Ovary (tissue), 9 donors: ENCODE results near the gene GAREM1. TPM values are rescaled to one million over a fixed set of nuclear protein-coding genes. Genes with fewer than 3 reads are reported as not detected.
A peak's percentile ranks its signal among the peaks of the same experiment; 100 is the strongest.

Source experiments
- DNase-seq, 5 donors: peaks; one replicate each; pipeline ENCODE4 v3.0.0-alpha.2; 2019 to 2020
- H3K27ac ChIP-seq, 2 donors: fragments of 200-600 bp; one replicate each; pipeline versions ENCODE4 v1.5.1 to v1.8.0; 2019 to 2022
- H3K27me3 ChIP-seq: fragments of 200-600 bp; one replicate; pipeline ENCODE4 v1.8.0; 2022
- H3K36me3 ChIP-seq: fragments of 200-600 bp; sonication (generic); one replicate; pipeline ENCODE4 v1.5.1; 2019
- H3K4me1 ChIP-seq: one replicate; pipeline ENCODE4 v1.8.1; 2013; ENCODE audit warnings: mild to moderate bottlenecking, moderate library complexity; ENCODE audit not compliant: insufficient read depth
- H3K4me3 ChIP-seq: fragments of 200-600 bp; sonication (generic); one replicate; pipeline ENCODE4 v1.5.1; 2017
- H3K9me3 ChIP-seq, 2 donors: fragments of 200-600 bp in 1 of 2; sonication (generic) in 1 of 2; one replicate each; pipeline versions ENCODE4 v1.5.1 to v1.8.1; 2013 to 2019; ENCODE audit warnings: mild to moderate bottlenecking in 1 of 2, moderate library complexity in 1 of 2
- EP300 ChIP-seq: sonication (generic); formaldehyde crosslinking; IDR thresholded peaks from one replicate; pipeline ENCODE4 v1.6.1; 2017; ENCODE audit warnings: antibody characterized with exemption
- POLR2A ChIP-seq: fragments of 450-650 bp; IDR thresholded peaks from one replicate; pipeline ENCODE4 v1.6.1; 2017; ENCODE audit warnings: antibody characterized with exemption, mild to moderate bottlenecking, moderate library complexity
- WGBS, 3 donors: extraction: QIAGEN DNeasy Blood & Tissue Kit in 1 of 3; methylation state at CpG; one replicate each; pipeline versions ENCODE4 v1.1.5 to v1.1.7; 2013 to 2017; 5-methylcytosine and 5-hydroxymethylcytosine counted together
- intact Hi-C, 4 donors: fragments of 100-400 bp; cut with DNase I; formaldehyde crosslinking; loops; one replicate each; pipeline versions ENCODE4 v1.11.0 to v1.15.1; 2022 to 2023
- polyA plus RNA-seq, 2 donors: library from polyadenylated mRNA; stranded (reverse); fragments of 200-250 nt in 1 of 2; fragments of 350-450 nt in 1 of 2; fragmentation: Illumina TruSeq in 1 of 2; extraction: RNeasy Lipid Tissue Mini Kit (QIAGEN cat#74804) in 1 of 2; gene quantifications; one replicate each; pipeline ENCODE4 v1.2.3, GENCODE V29; 2013 to 2014
- total RNA-seq, 7 donors: library from RNA; depleted of rRNA in 2 of 7; stranded (reverse); fragments of >200 nt in 2 of 7; fragmentation: NEBNext Ultra II Directional in 3 of 7; extraction: Animal tissue kit (Norgen Biotek cat#: 25700) in 3 of 7; gene quantifications; one replicate each; pipeline versions ENCODE4 v1.1.0 to v1.2.4, GENCODE V29; 2016 to 2023
- TF ChIP-seq, protein P1 (sequence below), 3 donors: fragments of 450-650 bp in 2 of 3; fragments of 200-600 bp in 1 of 3; IDR thresholded peaks; one replicate each; pipeline versions ENCODE4 v1.5.1 to v1.8.0; 2016 to 2022; ENCODE audit warnings: antibody characterized with exemption in 3 of 3, mild to moderate bottlenecking in 1 of 3
- donor health status: DM: no; HTN: no; CAD: no; lungs with moderate emphysema.
- donor health status: DM: no; HTN: no; CAD: no.
- donor health status: Bipolar disorder and iron deficiency.
- donor health status: DM: yes; HTN: yes; CAD: no.
- donor health status: DM: no; HTN: no; CAD: no.
- donor health status: DM: yes; HTN: yes; CAD: no.

GAREM1 gene
- total and polyA plus RNA-seq, 9 donors: 2.7 to 15.2 (median 7.1) TPM

DNA sequence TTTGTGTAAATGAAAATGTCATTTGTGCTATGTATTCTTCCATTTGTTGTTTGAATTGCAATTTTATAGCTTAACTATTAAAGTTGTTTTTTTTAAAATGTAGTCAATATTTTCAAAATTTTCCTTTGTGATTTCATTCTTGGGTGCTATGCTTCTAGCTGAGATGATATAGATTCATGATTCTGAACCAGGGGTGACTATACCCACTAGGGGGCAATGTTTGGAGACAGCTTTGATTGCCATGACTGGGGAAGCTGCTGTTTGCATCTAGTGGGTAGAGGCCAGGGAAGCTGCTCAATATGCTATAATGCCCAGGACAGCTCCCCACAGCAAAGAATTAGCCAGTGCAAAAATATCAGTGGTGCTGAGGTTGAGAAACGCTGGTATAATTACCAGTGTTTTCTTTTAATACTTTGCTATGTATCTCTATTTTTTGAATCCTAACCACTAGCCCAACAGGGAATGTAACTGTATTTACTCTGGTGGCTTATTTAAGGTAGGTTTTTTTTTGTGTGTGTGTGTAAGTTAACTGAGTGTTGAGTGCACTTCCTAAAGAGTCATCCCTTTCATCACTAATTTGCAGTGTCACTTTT lies 181.1 kb downstream of the GAREM1 start:
- Histone ChIP-seq H3K36me3 (no peaks in the 10 kb centered on the region), H3K4me1 (no peaks in the 10 kb centered on the region), H3K4me3 (no peak overlapping the region), H3K27ac (no peak overlapping the region), H3K9me3 (no peaks in the 10 kb centered on the region), H3K27me3 (no peaks in the 10 kb centered on the region)
- TF ChIP-seq, protein P1, sequence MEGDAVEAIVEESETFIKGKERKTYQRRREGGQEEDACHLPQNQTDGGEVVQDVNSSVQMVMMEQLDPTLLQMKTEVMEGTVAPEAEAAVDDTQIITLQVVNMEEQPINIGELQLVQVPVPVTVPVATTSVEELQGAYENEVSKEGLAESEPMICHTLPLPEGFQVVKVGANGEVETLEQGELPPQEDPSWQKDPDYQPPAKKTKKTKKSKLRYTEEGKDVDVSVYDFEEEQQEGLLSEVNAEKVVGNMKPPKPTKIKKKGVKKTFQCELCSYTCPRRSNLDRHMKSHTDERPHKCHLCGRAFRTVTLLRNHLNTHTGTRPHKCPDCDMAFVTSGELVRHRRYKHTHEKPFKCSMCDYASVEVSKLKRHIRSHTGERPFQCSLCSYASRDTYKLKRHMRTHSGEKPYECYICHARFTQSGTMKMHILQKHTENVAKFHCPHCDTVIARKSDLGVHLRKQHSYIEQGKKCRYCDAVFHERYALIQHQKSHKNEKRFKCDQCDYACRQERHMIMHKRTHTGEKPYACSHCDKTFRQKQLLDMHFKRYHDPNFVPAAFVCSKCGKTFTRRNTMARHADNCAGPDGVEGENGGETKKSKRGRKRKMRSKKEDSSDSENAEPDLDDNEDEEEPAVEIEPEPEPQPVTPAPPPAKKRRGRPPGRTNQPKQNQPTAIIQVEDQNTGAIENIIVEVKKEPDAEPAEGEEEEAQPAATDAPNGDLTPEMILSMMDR (IDR thresholded peaks at IDR 0.05): peak in 1 of 3 donors; percentile 33
- no peak for TF ChIP-seq POLR2A
- peak in 1 of 5 donors; percentile 51 for DNase-seq
- WGBS, 3 donors: 40 to 50% (median 46%) methylated on average over 1 of the region's 1 CpG
- intact Hi-C loops: loop anchor here in 2 of 4 donors (10.0 kb wide), 2 partner anchors 175 to 185 kb away; partner anchors contain the start of gene GAREM1 (in 1 of the 2)

DNA sequence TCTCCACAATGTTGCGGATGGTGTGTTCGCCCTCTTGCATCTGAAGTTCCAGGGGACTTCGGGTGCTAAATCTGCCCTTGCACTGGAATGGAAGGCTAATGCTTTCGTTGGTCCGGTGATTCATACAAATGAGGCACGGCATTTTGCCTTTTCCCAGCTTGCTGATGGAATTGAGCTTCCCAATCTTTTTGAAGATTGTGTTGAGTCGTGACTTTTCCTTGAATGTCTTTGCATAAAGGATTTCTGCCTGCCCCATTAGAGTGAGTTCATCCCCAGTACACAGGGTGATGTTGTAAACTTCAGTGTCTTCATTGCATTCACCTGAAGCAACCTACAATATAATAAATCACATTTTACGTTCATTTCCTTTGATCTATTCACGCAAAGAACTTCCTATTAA lies 182.8 kb downstream of the GAREM1 start:
- intact Hi-C loops: loop anchor here in 2 of 4 donors (10.0 kb wide), 2 partner anchors 177 to 187 kb away; partner anchors contain the start of gene GAREM1 (in 1 of the 2)
- TF ChIP-seq, protein P1 (IDR thresholded peaks at IDR 0.05): no peak
- no peak for TF ChIP-seq POLR2A
- no peak for TF ChIP-seq EP300
- H3K9me3 ChIP-seq: no peaks in the 10 kb centered on the region
- no peaks in the 10 kb centered on the region for H3K27me3 ChIP-seq
- DNase-seq: no peak
- H3K4me1 ChIP-seq: no peaks in the 10 kb centered on the region
- H3K4me3 ChIP-seq: no peak overlapping the region
- WGBS, 3 donors: 96 to 97% (median 96%) methylated on average over 9 of the region's 9 CpGs
- no peaks in the 10 kb centered on the region for H3K36me3 ChIP-seq
- no peak overlapping the region for H3K27ac ChIP-seq

DNA sequence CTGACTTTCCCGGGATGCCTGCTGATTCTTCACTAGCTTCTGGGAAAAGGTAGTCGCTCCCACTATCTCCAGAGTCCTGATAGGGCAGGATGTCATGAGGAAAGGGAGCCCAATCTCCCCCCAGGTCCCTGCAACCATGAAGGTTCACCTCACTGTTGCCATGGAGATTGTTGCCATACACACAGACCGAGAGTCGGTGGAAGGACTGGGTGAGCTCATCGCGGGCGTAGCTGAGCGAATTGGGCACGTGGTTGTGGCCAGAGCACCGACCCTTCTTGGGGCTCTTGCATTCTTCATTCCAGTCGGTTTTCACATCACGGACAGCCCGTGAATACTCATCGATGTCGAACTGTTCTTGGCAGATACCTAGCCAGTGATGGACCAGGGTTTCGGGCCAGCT lies 183.4 kb downstream of the GAREM1 start:
- TF ChIP-seq, protein P1 (IDR thresholded peaks at IDR 0.05): no peak
- TF ChIP-seq POLR2A (no peak), EP300 (no peak)
- DNase-seq: no peak
- H3K4me3 ChIP-seq: no peak overlapping the region
- no peaks in the 10 kb centered on the region for H3K9me3 ChIP-seq
- no peak overlapping the region for H3K27ac ChIP-seq
- 93 to 96% (median 94%) methylated on average over 16 of the region's 16 CpGs for WGBS, 3 donors
- H3K27me3 ChIP-seq: no peaks in the 10 kb centered on the region
- no peaks in the 10 kb centered on the region for H3K4me1 ChIP-seq
- no peaks in the 10 kb centered on the region for H3K36me3 ChIP-seq
- intact Hi-C loops: loop anchor here in 2 of 4 donors (10.0 kb wide), 2 partner anchors 178 to 188 kb away; partner anchors contain the start of gene GAREM1 (in 1 of the 2)

DNA sequence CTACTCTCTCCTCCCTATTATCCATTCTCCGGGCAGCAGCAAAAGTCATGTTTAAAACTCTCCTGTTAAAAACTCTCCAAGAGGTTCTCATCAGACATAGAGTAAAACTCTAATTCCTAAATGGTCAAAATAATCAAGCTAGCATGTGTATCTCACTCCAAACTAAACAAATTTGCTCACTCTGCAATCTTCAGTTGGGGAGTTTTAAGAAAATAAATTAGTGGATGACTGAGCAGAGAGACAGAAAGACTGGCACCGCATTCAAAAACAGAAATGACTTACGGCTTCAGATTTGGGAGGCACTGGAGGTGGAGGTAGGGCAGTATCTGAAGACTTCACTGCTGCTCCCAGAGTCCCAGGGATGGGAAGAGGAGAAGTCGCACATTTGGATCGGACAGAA lies 183.9 kb downstream of the GAREM1 start:
- intact Hi-C loops: loop anchor here in 2 of 4 donors (10.0 kb wide), 2 partner anchors 178 to 188 kb away; partner anchors contain the start of gene GAREM1 (in 1 of the 2)
- H3K4me3 ChIP-seq: no peak overlapping the region

More for the DNA sequence above, 183.9 kb downstream of the GAREM1 start:
- DNase-seq: no peak
- H3K27me3 ChIP-seq: no peaks in the 10 kb centered on the region
- H3K36me3 ChIP-seq: no peaks in the 10 kb centered on the region
- H3K4me1 ChIP-seq: no peaks in the 10 kb centered on the region
- WGBS, 3 donors: 83 to 93% (median 92%) methylated on average over 5 of the region's 5 CpGs
- TF ChIP-seq, protein P1 (IDR thresholded peaks at IDR 0.05): no peak
- TF ChIP-seq EP300 (no peak), POLR2A (no peak)
- H3K9me3 ChIP-seq: no peaks in the 10 kb centered on the region
- no peak overlapping the region for H3K27ac ChIP-seq
